NCI-H774 (cell line): ENCODE results near the gene TTLL11.
A peak's percentile ranks its signal among the peaks of the same experiment; 100 is the strongest.
"Not testable (repeated sequence)": the region's sequence is repeated elsewhere in the genome, so short reads cannot be mapped to it uniquely, and the experiment has no call there.

Experiments used
- DNase-seq: peaks from one replicate; lab custom pipeline; 2025; lab: John Stamatoyannopoulos, UW

TTLL11 gene

DNA sequence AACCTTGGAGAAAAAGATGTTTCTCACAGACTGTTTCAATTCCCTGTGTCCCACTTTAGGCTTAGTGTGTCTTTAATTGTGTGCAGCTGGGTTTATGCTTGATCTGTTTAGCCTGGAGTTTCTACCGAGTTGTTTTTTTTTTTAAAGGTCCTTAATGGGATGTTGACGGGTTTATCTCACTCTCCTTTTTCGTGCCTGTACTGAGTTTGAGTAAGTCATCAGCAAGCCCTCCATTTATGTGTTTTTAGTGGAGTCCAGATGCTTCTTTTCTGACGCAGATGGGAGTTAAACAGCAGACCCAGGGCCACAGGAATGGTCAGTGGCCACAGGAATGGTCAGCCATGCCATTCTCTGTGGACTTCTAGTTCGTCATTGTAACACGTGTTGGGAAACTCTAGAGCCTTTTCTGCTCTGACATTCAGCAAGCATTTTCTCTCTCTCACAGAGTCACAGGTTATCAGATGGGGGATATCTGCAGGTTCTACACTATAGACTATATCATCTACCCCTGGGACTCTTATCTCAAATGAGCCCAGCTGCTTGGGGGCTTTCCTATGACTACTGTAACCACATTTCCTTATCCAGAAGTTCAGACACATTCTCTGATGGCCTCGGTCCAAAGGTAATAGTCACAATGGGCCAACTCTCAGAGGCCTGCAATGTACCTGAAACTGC, 190.5 kb downstream of the TTLL11 start:
- no peak for DNase-seq

DNA sequence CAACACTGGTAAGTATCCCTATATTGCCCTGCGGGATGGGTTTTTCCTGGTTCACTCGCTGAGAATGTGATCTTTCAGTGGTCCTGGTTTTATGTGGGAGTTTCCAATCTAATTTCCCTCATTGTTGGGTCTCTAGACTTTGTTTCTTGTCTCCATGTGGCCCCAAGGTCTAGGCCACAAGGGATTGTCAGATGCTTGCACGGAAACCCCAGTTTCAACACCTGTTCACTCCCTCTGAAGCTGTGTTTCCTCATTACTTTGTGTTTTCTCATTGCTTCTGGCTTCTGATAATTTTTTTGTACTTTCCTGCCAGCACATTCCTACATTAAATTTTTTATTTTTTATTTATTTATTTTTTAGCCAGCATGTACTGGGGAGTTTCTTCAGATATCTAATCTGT, 191.5 kb downstream of the TTLL11 start:
- DNase-seq: no peak

DNA sequence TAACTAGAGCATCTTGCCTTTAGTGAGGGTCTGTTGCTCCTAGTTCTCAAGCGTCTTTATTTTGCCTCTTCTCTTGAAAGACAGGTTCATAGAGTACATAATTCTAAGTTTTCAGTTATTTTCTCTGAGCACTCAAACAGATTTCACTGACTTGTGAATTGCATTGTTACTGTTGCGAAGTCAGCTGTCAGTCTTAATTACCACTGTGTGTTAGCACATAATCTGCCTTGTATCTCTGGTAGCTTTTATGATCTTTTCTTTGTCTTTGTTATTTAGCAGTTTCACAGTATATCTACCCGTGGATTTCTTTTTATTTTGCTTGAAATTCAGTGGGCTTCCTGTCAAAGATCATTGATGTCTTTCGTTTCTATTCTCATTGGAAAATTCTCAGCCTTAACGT, 192.9 kb downstream of the TTLL11 start:
- no peak for DNase-seq

DNA sequence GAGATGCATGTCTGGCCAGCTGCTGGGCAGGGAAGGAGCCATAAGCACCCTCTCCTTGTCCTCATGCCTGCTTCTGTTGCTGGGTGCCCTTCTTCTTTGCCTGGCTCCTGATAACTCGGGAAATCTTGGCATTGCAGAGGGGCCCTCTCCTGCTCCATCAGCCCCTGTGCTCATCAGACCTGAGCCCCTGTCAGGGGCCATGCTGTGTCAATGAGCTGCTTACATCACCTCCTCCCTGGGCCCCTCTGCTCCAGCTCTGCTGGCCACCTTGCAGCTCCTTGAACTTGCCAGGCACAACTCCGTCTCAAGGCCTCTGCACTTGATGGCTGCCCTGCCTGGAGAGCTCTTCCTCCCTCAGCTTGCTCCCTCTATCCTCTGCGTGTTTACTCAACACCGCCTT, 194.3 kb downstream of the TTLL11 start:
- DNase-seq: no peak

DNA sequence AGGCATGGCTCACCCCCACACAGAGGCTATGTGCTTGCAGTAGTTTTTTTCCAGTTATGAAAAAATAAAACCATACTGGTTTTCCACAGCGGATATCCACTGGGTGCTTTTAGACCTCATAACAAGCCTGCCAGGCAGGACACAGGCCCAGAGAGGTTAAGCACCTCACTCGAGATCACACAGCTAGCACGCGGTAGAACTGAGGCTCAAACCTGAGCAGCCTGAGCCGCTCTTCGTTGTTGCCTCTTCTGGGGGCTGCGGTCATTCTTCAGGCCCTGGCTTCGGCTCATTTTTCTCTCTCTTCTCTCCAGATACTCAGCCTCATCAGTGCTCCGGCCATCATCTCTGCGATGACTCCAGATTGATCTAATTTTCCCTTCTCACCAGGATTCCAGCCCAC, 196.0 kb downstream of the TTLL11 start:
- no peak for DNase-seq

DNA sequence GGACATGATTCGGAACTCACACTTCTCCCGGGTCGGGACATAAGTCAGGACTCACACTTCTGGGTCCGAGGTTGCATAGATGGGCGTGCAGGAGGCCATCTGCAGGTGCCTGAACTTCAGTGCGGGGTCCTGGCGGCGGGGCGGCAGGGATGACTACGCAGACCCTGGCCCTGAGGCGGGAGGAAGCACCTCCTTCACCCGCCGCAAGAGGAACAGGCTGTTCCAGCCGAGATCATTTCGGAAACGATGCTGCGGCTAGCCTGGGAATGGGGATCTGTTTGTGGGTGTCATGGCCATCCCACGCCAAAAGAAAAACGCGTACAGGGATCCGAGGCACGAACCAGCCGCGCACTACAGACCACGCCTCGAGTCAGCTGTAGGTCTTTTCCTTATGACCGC, 196.6 kb downstream of the TTLL11 start:
- no peak for DNase-seq

GRCh38 chr9:121895818-121896544, 197.1 kb downstream of the TTLL11 start:
- DNase-seq: no peak

DNA sequence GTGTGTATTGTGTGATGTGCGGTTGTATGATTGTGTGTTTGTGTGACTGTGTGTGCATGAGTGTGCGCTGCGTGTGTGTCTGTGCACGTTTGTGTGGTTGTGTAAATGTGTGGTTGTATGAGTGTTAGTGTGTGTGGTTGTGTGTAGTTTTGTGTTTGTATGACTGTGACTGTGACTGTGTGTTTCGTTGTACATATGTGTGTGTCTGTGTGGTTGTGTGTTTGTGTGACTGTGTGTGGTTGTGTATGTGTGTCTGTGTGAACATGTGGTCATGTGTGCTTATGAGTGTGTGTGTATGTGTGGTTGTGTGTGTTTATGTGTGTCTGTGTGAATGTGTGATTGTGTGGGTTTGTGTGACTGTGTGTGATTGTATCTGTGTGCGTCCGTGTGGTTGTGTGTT, 197.8 kb downstream of the TTLL11 start:
- no peak for DNase-seq

DNA sequence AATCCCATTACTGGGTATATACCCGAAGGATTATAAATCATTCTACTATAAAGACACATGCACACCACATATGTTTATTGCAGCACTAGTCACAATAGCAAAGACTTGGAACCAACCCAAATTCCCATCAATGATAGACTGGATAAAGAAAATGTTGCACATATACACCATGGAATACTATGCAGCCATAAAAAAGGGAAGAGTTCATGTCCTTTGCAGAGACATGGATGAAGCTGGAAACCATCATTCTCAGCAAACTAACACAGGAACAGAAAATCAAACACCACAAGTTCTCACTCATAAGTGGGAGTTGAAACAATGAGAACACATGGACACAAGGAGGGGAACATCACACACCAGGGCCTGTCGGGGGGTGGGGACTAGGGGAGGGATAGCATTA, 198.7 kb downstream of the TTLL11 start:
- DNase-seq: not testable (repeated sequence)

- DNase-seq: no peak
Observed at GRCh38 chr9:121893786-121894185, 199.3 kb downstream of the TTLL11 start.

DNA sequence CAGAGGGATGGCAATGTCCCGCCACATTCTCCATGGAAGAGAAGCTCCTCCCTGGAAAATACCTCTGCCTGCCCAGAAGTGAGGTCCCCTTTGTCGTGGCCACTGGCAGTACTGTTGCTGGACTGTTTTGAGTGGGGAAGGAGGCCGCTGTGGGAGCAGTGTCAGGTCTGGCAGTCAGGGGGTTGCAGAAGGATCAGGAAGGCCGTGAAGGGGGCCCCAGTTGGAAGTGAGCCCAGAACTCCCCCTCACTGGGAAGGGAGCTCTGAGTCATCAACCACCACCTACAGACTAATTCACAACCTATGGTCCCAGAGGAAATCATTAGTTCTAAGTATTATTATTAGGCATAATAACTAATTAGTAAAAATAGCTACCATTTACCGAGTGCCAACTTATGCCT, 200.4 kb downstream of the TTLL11 start:
- no peak for DNase-seq

GRCh38 chr9:121890746-121891145, 202.4 kb downstream of the TTLL11 start:
- DNase-seq: no peak

DNA sequence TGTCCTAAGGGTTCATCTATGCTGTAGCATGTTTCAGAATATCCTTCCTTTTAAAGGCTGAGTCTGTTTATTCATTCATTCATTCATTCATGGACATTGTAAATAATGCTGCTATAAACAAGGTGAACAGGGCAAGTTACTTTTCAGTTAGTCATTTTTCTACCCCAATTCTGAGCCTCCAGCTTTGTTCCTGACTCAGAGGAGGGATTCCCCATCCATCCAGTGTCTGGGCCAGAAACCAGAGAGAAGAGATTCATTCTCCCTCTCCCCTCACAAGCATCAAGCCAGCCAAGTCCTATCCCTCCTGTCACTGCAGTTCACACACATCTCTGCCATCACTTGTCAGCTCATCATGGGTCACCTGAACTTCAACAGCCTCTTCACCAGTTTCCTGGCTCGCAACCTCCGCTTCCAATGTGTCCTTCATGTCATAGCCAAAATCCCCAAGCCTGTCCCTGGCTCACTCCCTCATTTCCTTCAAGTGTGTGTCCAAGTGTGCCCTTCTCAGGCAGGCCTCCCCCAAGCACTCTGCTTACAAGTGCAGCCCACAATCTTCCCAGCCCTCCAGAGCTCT, 203.0 kb downstream of the TTLL11 start:
- no peak for DNase-seq

DNA sequence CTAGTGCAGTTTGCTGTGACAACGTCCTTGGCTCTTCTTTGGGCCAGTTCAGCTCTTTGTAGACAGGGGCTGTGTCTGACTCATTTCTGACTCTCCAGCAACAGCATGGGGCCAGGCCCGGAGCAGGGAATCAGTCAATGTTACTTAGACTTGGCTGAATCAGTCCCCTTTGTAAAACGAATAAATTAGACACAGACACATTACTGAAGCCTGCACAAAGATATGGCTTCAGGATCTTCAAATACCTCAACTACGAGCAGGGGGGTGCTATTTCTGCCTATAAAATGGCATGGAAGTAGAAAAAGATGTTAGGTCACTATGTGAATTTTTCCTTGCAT, 204.7 kb downstream of the TTLL11 start:
- no peak for DNase-seq

GRCh38 chr9:121887553-121888437, 205.3 kb downstream of the TTLL11 start:
- DNase-seq: no peak

GRCh38 chr9:121886759-121887485, 206.2 kb downstream of the TTLL11 start:
- DNase-seq: no peak

DNA sequence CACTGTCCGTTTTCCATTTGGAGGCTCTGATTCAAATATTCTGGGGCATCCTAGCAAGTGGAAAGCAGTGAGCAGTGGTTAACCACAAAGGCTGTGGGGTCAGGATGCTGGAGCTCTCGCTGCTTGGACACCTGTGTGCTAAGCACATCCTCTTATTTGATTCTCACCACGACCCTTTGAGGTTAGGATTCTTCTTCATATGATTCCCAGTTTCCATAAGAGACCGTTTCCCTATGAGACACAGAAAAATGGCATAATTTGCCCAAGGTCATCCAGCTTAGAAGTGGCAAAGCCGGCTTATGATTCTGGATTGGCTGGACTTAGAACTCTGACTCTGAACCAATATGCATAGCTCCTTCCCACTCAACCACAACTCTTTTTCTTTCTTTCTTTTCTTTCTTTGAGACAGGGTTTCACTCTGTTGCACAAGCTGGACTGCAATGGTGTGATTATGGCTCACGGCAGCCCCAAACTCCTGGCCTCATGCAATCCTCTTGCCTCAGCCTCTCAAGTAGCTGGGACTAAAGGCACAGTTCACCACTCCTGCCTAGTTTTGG, 207.7 kb downstream of the TTLL11 start:
- no peak for DNase-seq

GRCh38 chr9:121884057-121884541, 209.0 kb downstream of the TTLL11 start:
- DNase-seq: no peak

DNA sequence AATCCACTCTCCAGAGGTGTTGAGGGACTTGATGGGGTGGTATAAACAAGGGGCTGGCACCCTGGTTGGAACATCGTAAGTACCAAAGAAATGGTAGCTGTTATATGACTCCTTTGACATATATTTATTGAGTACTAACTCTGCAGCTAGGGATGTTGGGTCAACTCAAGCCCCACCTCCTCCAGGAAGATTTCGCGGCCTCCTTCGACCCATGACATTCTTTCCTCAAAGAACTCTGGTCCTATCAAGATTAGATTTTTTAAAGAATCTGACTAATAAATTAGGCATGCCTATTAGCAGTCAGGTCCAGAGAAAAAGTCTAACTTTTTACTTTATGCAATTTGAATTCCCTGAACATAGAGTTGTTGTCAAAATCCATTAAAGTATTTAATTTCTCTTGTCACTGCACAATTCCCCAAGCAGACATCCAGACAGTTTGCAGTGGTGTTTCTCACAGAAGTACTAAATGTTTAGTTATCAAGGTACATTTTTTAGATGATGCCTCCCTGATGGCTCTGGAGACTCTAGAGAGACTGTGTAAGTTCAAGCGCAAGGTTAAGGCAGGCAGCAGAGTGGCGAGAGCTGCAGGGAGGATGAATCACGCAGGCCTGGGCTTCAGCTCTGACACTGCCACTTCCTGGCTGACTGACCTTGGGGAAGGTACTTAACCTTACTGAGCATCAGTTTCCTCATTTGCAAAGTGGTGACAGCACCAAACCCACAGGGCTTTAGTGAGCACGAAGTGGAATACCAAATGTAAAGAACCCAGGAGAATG, 209.6 kb downstream of the TTLL11 start:
- DNase-seq: no peak

GRCh38 chr9:121881920-121882500, 211.1 kb downstream of the TTLL11 start:
- peak; percentile 70 for DNase-seq
